Stomach smooth muscle (tissue), 2 donors: Measurements from ENCODE around the gene PARVG.
A peak's percentile ranks its signal among the peaks of the same experiment; 100 is the strongest.

Experiments
- H3K27ac ChIP-seq: one replicate; pipeline ENCODE4 v1.7.0; 2013; ENCODE audit warnings: mild to moderate bottlenecking, low read length, inconsistent platforms
- H3K27me3 ChIP-seq, 2 donors: one replicate each; pipeline ENCODE4 v1.7.0; 2013; ENCODE audit warnings: low read length in 2 of 2; ENCODE audit not compliant: insufficient read depth in 2 of 2, control insufficient read depth in 1 of 2
- H3K36me3 ChIP-seq, 2 donors: one replicate each; pipeline ENCODE4 v1.7.0; 2013; ENCODE audit warnings: low read length in 2 of 2; ENCODE audit not compliant: control insufficient read depth in 2 of 2, insufficient read depth in 2 of 2
- H3K4me1 ChIP-seq: one replicate; pipeline ENCODE4 v1.7.0; 2013; ENCODE audit warnings: low read length; ENCODE audit not compliant: control insufficient read depth, insufficient read depth
- H3K4me3 ChIP-seq, 2 donors: one replicate each; pipeline ENCODE4 v1.7.0; 2013; ENCODE audit warnings: low read length in 2 of 2
- H3K9ac ChIP-seq, 2 donors: one replicate each; pipeline ENCODE4 v1.7.0; 2013; ENCODE audit warnings: low read length in 2 of 2, mild to moderate bottlenecking in 1 of 2
- H3K9me3 ChIP-seq, 2 donors: one replicate each; pipeline ENCODE4 v1.7.0; 2013; ENCODE audit warnings: low read length in 2 of 2; ENCODE audit not compliant: control insufficient read depth in 2 of 2
- donor health status: healthy.
- donor health status: Pancreatic carcinoma.

PARVG gene

GRCh38 chr22:44205516-44206329, 25.0 kb downstream of the PARVG start:
- H3K9me3 ChIP-seq, result peaks cover 0 to 6% of the 10 kb centered on the region in 2 donors
- no peaks in the 10 kb centered on the region for H3K27me3 ChIP-seq
- H3K4me1 ChIP-seq, result peaks cover 4% of the 10 kb centered on the region
- no peak overlapping the region for H3K27ac ChIP-seq
- H3K9ac ChIP-seq, result no peak overlapping the region
- H3K36me3 ChIP-seq, result no peaks in the 10 kb centered on the region
- H3K4me3 ChIP-seq, result no peak overlapping the region

- peaks cover 0 to 6% of the 10 kb centered on the region in 2 donors for H3K9me3 ChIP-seq
- H3K4me1 ChIP-seq, result peaks cover 4% of the 10 kb centered on the region
- no peaks in the 10 kb centered on the region for H3K36me3 ChIP-seq
- no peak overlapping the region for H3K27ac ChIP-seq
- no peak overlapping the region for H3K4me3 ChIP-seq
- no peaks in the 10 kb centered on the region for H3K27me3 ChIP-seq
- H3K9ac ChIP-seq, result no peak overlapping the region
These were observed 25.6 kb downstream of the PARVG start for GRCh38 chr22:44206330-44206645.

GRCh38 chr22:44206696-44207095, 26.0 kb downstream of the PARVG start:
- no peaks in the 10 kb centered on the region for H3K27me3 ChIP-seq
- H3K9ac ChIP-seq, result no peak overlapping the region
- peaks cover 7% of the 10 kb centered on the region for H3K4me1 ChIP-seq
- no peaks in the 10 kb centered on the region for H3K36me3 ChIP-seq
- H3K4me3 ChIP-seq, result no peak overlapping the region
- no peak overlapping the region for H3K27ac ChIP-seq
- H3K9me3 ChIP-seq, result peaks cover 0 to 6% of the 10 kb centered on the region in 2 donors

GRCh38 chr22:44207173-44207980, 26.7 kb downstream of the PARVG start:
- no peak overlapping the region for H3K9ac ChIP-seq
- peaks cover 0 to 6% of the 10 kb centered on the region in 2 donors for H3K9me3 ChIP-seq

GRCh38 chr22:44207981-44208317, 27.2 kb downstream of the PARVG start:
- H3K9me3 ChIP-seq, result peaks cover 0 to 6% of the 10 kb centered on the region in 2 donors
- no peak overlapping the region for H3K9ac ChIP-seq
- no peaks in the 10 kb centered on the region for H3K27me3 ChIP-seq
- H3K27ac ChIP-seq, result no peak overlapping the region
- H3K4me3 ChIP-seq, result no peak overlapping the region
- no peaks in the 10 kb centered on the region for H3K36me3 ChIP-seq
- H3K4me1 ChIP-seq, result peaks cover 16% of the 10 kb centered on the region

More at GRCh38 chr22:44207173-44207980, 26.7 kb downstream of the PARVG start:
- H3K36me3 ChIP-seq, result no peaks in the 10 kb centered on the region
- H3K27me3 ChIP-seq, result no peaks in the 10 kb centered on the region
- H3K4me1 ChIP-seq, result peaks cover 14% of the 10 kb centered on the region
- H3K27ac ChIP-seq, result no peak overlapping the region
- H3K4me3 ChIP-seq, result no peak overlapping the region

GRCh38 chr22:44209343-44209742, 28.6 kb downstream of the PARVG start:
- Histone ChIP-seq H3K36me3 (no peaks in the 10 kb centered on the region), H3K4me3 (no peak overlapping the region), H3K27ac (no peak overlapping the region), H3K4me1 (peaks cover 18% of the 10 kb centered on the region), H3K27me3 (no peaks in the 10 kb centered on the region), H3K9ac (no peak overlapping the region), H3K9me3 (peaks cover 0 to 6% of the 10 kb centered on the region in 2 donors)

GRCh38 chr22:44210722-44211121, 30.0 kb downstream of the PARVG start:
- Histone ChIP-seq H3K4me3 (no peak overlapping the region), H3K9me3 (peaks cover 3 to 6% of the 10 kb centered on the region in 2 donors), H3K36me3 (no peaks in the 10 kb centered on the region), H3K9ac (no peak overlapping the region), H3K27me3 (no peaks in the 10 kb centered on the region), H3K27ac (no peak overlapping the region), H3K4me1 (peaks cover 18% of the 10 kb centered on the region)

GRCh38 chr22:44211256-44211945, 30.7 kb downstream of the PARVG start:
- peak overlapping the region; percentile 53 for H3K27ac ChIP-seq
- peaks cover 18% of the 10 kb centered on the region for H3K4me1 ChIP-seq
- peak overlapping the region in 1 of 2 donors; percentile 35 for H3K4me3 ChIP-seq
- no peaks in the 10 kb centered on the region for H3K36me3 ChIP-seq
- peaks cover 3 to 6% of the 10 kb centered on the region in 2 donors for H3K9me3 ChIP-seq
- H3K27me3 ChIP-seq, result no peaks in the 10 kb centered on the region
- peak overlapping the region in 1 of 2 donors; percentile 36 for H3K9ac ChIP-seq

GRCh38 chr22:44211946-44212930, 31.5 kb downstream of the PARVG start:
- H3K9ac ChIP-seq, result peak overlapping the region in 1 of 2 donors; percentile 36
- peak overlapping the region in 1 of 2 donors; percentile 35 for H3K4me3 ChIP-seq
- H3K36me3 ChIP-seq, result no peaks in the 10 kb centered on the region
- H3K4me1 ChIP-seq, result peaks cover 18% of the 10 kb centered on the region
- H3K9me3 ChIP-seq, result peaks cover 3 to 6% of the 10 kb centered on the region in 2 donors
- H3K27ac ChIP-seq, result peak overlapping the region; percentile 53
- no peaks in the 10 kb centered on the region for H3K27me3 ChIP-seq

- Histone ChIP-seq H3K4me1 (peaks cover 18% of the 10 kb centered on the region), H3K36me3 (no peaks in the 10 kb centered on the region), H3K27ac (no peak overlapping the region), H3K4me3 (no peak overlapping the region), H3K9ac (no peak overlapping the region), H3K9me3 (peaks cover 3 to 6% of the 10 kb centered on the region in 2 donors), H3K27me3 (no peaks in the 10 kb centered on the region)
These were observed 32.2 kb downstream of the PARVG start for GRCh38 chr22:44212936-44213335.
